A204.1 (cell line): ENCODE data around the gene DTD1.

Experiments used
- FAIRE-seq: peaks from 2 replicates; lab custom pipeline; 2012; peaks lifted over from hg19 to GRCh38; lab: Jason Lieb, UNC

The DTD1 gene

DNA sequence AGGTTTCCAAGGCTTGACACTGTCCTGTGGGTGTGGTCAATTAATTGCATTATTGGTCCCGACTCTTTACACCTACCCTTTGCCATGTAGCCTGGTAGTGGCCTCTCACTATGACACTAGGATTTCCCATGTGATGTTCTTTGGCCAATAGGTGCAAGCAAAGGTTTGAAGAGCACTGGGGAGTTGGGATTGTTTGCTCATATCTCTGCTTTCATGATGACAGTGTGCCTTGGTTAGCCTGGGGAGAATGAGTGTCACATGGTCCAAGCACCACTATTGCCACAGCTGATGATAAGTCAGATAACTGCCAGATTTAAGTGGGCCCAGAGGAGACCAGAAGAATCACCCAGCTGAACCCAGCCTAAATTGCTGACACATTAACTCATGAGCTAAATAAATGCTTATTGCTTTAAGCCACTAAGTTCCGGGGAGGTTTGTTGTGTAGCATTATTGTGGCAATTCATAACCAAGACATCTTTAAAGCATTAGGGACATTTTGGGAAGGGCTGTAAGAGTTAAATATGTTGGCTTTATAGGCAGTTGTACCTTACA lies 208.5 kb downstream of the DTD1 start:
- FAIRE-seq, result no peak

GRCh38 chr20:18801516-18801915 lies 213.7 kb downstream of the DTD1 start:
- no peak for FAIRE-seq

- FAIRE-seq, result no peak
Measured at GRCh38 chr20:18802012-18802634, 214.3 kb downstream of the DTD1 start.

- FAIRE-seq, result no peak
Measured at GRCh38 chr20:18805881-18806280, 218.0 kb downstream of the DTD1 start.

DNA sequence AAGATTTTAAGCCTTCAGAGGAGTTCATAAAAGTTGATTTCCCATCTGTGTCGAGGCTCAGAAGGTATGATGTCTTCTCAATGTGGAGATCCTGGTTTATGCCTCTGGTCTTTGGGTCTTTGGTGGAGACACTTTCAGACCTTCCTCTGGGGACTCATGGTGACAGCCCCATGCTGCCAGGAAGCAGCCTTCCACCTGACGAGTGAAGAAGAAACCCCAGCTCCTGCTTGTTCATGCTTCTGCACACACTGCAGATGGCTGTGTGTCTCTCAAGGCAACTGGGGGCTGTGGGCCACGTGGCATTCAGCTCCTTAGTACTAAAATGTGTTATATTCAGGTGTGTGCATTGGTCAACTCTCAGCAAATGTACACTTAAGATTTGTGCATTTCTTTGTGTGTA lies 220.9 kb downstream of the DTD1 start:
- no peak for FAIRE-seq

DNA sequence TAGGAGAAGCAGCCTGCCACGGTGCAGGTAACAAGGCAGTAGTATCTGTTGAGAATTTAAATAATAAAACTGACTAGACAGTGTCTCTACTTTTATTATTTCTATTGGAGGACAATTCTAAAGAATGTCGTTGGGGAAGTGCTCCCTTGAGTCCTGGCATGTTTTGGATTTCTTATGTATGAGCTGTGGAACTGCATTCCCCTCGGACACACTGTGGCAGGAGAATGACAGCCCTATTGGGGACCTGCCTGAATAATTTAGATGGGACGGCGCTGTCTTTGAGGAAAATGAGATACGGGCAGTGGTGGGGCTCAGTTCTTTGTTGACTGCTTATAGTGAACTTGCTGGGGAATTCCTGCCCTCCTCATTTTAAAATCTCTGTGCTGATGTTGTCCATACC lies 223.3 kb downstream of the DTD1 start:
- no peak for FAIRE-seq

DNA sequence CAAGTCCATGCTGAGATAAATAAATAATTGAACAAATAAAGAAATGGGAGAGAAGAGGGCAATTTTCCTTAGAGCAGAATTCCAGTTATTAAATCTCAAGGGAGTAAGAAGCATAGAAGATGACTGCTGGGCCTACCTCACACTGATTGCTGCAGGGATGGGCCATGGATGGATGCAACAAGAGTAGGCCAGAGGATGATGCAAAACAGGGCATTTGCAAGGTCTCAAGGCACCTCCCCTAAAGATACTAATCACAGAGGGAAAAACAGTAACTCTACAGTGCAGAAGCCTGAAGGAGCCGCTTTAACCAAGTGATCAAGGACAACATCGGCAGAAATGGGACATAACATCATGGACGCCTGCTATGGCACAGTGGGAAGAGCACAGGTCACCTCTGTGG lies 224.1 kb downstream of the DTD1 start:
- no peak for FAIRE-seq

DNA sequence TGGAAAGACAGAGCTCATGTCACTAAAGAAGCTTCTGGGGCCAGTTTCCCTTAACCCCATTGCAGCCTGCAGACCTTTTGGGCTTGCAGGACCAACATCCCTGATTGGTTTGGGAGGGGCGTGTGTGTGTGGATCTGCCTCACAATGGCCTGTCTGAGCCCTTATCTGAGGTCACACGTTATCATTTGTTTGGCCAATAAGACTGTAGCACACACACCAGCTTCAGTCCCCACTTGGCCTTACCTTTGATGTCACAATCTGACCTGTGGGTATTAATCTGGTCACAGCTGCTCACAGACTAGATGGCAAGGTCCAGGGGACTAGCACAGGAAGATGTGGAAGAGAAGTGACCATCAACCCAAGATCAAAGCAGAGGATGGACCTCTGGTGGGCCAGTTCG lies 225.6 kb downstream of the DTD1 start, which contains the start of gene SCP2D1:
TSS of gene SCP2D1 (plus strand) at position 301 of the 400 bp plus-strand sequence. CDS start at position 334, 33 bp downstream.
- no peak for FAIRE-seq

- FAIRE-seq, result no peak
Measured at GRCh38 chr20:18815194-18815942, 227.5 kb downstream of the DTD1 start.
